ENCODE data around the gene VPS37B. TPM values are rescaled to one million over a fixed set of nuclear protein-coding genes. Genes with fewer than 3 reads are reported as not detected.

The VPS37B gene
- total RNA-seq, 1 experiment from 2014 or later, result 18.1 TPM

DNA sequence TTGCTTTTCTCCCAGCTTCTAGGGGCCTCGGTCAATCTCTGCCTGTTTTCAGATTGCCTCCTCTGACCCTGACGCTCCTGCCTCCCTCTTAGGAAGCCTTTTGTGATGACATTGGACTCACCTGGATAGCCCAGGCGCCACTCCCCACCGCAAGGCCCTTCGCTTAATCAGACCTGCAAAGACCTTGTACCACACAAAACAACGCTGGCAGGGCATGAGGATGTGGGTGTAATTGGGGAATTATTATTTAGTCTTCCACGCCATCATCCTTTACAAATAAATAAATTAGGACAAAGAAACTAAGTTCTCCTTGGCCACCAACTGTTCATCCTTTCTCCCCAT is 7.7 kb upstream of the VPS37B start (continued):
- TF ChIP-seq MLX (CRISPR knock-in tag; IDR thresholded peaks at IDR 0.05), result no peak
- no peak for TF ChIP-seq E2F1 (CRISPR knock-in tag; IDR thresholded peaks at IDR 0.05)

DNA sequence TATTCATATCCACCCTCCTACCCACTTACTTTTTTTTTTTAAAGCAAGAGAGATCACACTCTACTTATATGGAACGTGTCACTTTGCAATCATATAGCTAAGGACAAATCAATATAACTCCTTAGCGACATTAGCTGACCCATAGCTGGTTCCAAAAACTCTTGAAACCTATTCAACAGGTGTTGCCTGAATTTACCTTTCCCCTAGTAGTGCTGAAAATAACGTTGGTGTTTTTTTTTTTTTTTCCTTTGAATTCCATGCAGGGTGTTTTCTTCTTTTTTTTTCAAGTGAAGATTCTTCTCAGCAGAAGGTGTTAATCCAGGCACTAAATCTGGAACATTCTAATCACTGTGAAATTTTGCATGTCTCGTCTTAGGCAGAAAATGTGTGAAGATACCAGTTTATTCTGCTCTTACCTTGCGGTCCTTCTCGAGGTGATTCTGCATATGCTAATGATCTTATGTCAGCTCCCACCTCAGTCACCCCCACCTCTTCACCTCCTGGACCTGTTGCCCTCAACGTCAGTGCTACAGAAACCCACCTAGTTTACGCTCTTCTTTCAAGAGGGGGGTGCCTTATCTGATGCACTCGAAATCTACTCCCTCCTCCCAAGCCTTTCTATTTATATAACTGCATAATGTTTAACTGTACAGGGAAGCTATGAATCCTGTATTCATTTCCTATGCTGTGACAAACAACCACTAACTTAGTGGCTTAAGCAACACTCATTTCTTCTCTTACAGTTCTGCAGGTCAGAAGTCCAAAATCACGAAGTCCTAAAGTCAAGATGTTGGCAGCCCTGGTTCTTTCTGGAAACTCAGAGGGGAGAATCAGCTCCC is 7.1 kb upstream of the VPS37B start:
- no peak for TF ChIP-seq ZNF317 (CRISPR knock-in tag; IDR thresholded peaks at IDR 0.05; ENCODE audit: borderline replicate concordance, low read depth)
- no peak for TF ChIP-seq RELA (CRISPR knock-in tag; IDR thresholded peaks at IDR 0.05; ENCODE audit: borderline replicate concordance)
- TF ChIP-seq CTCF (IDR thresholded peaks at IDR 0.05), result no peak
- TF ChIP-seq MXD4 (CRISPR knock-in tag; IDR thresholded peaks at IDR 0.05; ENCODE audit: borderline replicate concordance), result no peak
- no peak for TF ChIP-seq NR2C2 (CRISPR knock-in tag; IDR thresholded peaks at IDR 0.05)
- TF ChIP-seq ESRRA (CRISPR knock-in tag; IDR thresholded peaks at IDR 0.05; ENCODE audit: borderline replicate concordance), result no peak
- TF ChIP-seq CDX4 (CRISPR knock-in tag; IDR thresholded peaks at IDR 0.05; ENCODE audit: borderline replicate concordance), result no peak
- TF ChIP-seq PRDM15 (CRISPR knock-in tag; IDR thresholded peaks at IDR 0.05), result no peak
- TF ChIP-seq ZNF138 (CRISPR knock-in tag; conservative IDR thresholded peaks at IDR 0.05), result no peak
- TF ChIP-seq CBFB (CRISPR knock-in tag; IDR thresholded peaks at IDR 0.05; ENCODE audit: low read depth), result no peak
- TF ChIP-seq TP53 (CRISPR knock-in tag; IDR thresholded peaks at IDR 0.05), result no peak
- no peak for TF ChIP-seq TEAD4 (CRISPR knock-in tag; IDR thresholded peaks at IDR 0.05)
- TF ChIP-seq JUN (CRISPR knock-in tag; IDR thresholded peaks at IDR 0.05), result no peak
- TF ChIP-seq MAX (CRISPR knock-in tag; IDR thresholded peaks at IDR 0.05), result no peak
- no peak for TF ChIP-seq FOXJ3 (CRISPR knock-in tag; IDR thresholded peaks at IDR 0.05; ENCODE audit: borderline replicate concordance)
- no peak for TF ChIP-seq SOX15 (CRISPR knock-in tag; IDR thresholded peaks at IDR 0.05)
- Mint-ChIP-seq H3K4me1 (peaks cover 13% of the 10 kb centered on the region), H3K9me3 (peaks cover 4% of the 10 kb centered on the region), H3K4me3 (no peak overlapping the region), H3K36me3 (no peaks in the 10 kb centered on the region), H3K27me3 (ENCODE audit: low read depth) (peaks cover 13% of the 10 kb centered on the region), H3K27ac (no peak overlapping the region)
- POLR2A ChIA-PET, result interaction anchor here (0.7 kb wide), 1 partner anchor 15 kb away, joined by 4 read pairs; no protein-coding TSS in a partner anchor
- no peak for DNase-seq (ENCODE audit: low spot score)
- CTCF ChIA-PET, result interaction anchor here (0.7 to 1.0 kb wide), 2 partner anchors 47 to 57 kb away, joined by 3 read pairs; no protein-coding TSS in a partner anchor
- ATAC-seq, result no peak
